ENCODE data around the gene RAB9A. TPM values are rescaled to one million over a fixed set of nuclear protein-coding genes. Genes with fewer than 3 reads are reported as not detected.

RAB9A gene
- total and polyA plus RNA-seq, 9 of the 15 experiments (the other 6 are each of a cell fraction or from before 2014, with no cell fraction given) = 13.5 to 20.8 (median 17.7) TPM

DNA sequence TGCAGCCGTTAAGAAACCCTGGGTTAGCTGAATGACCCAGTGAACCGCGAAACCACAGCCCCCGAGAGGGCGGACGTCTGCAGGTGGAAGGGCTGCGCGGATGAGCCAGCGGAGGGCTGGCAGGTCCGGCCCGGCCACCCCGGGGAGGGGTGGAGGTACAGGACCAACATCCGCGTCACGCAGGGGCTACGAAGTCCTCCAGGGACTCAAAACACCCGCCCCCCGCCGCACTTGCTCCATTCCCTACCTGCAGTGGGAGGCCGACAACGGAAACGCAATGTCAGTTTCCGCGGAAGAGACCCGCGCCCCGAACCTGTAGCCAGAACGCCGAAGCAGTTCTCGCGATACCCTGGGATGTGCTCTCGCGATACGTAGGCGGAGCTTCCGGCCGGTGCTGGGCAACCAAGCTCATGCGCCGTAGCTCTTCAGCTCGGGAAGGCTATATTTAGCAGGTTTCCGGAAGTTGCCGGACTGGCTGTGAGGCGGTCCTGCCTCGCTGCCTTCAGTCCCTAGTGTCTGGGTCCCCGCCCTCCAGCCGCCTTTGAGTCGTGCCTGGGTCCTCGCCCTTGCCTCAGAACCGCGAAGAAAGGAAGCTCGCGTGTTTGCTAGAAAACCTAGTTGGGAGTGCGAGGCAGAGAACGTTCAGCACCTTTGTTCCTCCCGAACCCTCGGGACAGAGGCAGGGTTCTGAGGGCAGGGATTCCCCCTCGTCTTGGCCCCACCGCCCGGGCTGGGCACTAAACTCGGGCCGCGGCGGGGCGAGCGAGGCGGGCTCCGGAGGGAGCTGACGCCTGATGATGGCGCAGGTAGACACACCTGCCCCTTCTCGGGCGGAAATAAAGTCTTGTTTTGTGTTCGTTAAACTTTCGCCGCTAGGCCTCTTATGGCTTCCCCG, 45.6 kb downstream of the RAB9A start, which contains the start of the genes OFD1 and TRAPPC2 (continued):
- TF ChIP-seq, protein P1, sequence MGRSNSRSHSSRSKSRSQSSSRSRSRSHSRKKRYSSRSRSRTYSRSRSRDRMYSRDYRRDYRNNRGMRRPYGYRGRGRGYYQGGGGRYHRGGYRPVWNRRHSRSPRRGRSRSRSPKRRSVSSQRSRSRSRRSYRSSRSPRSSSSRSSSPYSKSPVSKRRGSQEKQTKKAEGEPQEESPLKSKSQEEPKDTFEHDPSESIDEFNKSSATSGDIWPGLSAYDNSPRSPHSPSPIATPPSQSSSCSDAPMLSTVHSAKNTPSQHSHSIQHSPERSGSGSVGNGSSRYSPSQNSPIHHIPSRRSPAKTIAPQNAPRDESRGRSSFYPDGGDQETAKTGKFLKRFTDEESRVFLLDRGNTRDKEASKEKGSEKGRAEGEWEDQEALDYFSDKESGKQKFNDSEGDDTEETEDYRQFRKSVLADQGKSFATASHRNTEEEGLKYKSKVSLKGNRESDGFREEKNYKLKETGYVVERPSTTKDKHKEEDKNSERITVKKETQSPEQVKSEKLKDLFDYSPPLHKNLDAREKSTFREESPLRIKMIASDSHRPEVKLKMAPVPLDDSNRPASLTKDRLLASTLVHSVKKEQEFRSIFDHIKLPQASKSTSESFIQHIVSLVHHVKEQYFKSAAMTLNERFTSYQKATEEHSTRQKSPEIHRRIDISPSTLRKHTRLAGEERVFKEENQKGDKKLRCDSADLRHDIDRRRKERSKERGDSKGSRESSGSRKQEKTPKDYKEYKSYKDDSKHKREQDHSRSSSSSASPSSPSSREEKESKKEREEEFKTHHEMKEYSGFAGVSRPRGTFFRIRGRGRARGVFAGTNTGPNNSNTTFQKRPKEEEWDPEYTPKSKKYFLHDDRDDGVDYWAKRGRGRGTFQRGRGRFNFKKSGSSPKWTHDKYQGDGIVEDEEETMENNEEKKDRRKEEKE (IDR thresholded peaks at IDR 0.05; ENCODE audit: borderline replicate concordance in 1 of 2, control insufficient read depth in 1 of 2, low read depth in 2 of 2, low read length in 1 of 2) = no peak
- TF ChIP-seq IRF2 (CRISPR knock-in tag; IDR thresholded peaks at IDR 0.05) (no peak), EWSR1 (IDR thresholded peaks at IDR 0.05; ENCODE audit: borderline replicate concordance, low read depth, partially characterized antibody) (no peak), PPARD (CRISPR knock-in tag; IDR thresholded peaks at IDR 0.05) (no peak), KLF10 (CRISPR knock-in tag; IDR thresholded peaks at IDR 0.05) (no peak), ZNF785 (CRISPR knock-in tag; IDR thresholded peaks at IDR 0.05) (no peak), TAF1 (IDR thresholded peaks at IDR 0.05; ENCODE audit: control insufficient read depth, extremely low read depth, insufficient read depth, low read length, severe bottlenecking) (peak; percentile 62), BRD9 (IDR thresholded peaks at IDR 0.05; ENCODE audit: low read depth, partially characterized antibody) (no peak), GTF2A2 (tag; IDR thresholded peaks at IDR 0.05) (no peak), HMG20B (CRISPR knock-in tag; IDR thresholded peaks at IDR 0.05) (no peak), ZNF717 (CRISPR knock-in tag; IDR thresholded peaks at IDR 0.05) (no peak)
- TF ChIP-seq, protein P2, sequence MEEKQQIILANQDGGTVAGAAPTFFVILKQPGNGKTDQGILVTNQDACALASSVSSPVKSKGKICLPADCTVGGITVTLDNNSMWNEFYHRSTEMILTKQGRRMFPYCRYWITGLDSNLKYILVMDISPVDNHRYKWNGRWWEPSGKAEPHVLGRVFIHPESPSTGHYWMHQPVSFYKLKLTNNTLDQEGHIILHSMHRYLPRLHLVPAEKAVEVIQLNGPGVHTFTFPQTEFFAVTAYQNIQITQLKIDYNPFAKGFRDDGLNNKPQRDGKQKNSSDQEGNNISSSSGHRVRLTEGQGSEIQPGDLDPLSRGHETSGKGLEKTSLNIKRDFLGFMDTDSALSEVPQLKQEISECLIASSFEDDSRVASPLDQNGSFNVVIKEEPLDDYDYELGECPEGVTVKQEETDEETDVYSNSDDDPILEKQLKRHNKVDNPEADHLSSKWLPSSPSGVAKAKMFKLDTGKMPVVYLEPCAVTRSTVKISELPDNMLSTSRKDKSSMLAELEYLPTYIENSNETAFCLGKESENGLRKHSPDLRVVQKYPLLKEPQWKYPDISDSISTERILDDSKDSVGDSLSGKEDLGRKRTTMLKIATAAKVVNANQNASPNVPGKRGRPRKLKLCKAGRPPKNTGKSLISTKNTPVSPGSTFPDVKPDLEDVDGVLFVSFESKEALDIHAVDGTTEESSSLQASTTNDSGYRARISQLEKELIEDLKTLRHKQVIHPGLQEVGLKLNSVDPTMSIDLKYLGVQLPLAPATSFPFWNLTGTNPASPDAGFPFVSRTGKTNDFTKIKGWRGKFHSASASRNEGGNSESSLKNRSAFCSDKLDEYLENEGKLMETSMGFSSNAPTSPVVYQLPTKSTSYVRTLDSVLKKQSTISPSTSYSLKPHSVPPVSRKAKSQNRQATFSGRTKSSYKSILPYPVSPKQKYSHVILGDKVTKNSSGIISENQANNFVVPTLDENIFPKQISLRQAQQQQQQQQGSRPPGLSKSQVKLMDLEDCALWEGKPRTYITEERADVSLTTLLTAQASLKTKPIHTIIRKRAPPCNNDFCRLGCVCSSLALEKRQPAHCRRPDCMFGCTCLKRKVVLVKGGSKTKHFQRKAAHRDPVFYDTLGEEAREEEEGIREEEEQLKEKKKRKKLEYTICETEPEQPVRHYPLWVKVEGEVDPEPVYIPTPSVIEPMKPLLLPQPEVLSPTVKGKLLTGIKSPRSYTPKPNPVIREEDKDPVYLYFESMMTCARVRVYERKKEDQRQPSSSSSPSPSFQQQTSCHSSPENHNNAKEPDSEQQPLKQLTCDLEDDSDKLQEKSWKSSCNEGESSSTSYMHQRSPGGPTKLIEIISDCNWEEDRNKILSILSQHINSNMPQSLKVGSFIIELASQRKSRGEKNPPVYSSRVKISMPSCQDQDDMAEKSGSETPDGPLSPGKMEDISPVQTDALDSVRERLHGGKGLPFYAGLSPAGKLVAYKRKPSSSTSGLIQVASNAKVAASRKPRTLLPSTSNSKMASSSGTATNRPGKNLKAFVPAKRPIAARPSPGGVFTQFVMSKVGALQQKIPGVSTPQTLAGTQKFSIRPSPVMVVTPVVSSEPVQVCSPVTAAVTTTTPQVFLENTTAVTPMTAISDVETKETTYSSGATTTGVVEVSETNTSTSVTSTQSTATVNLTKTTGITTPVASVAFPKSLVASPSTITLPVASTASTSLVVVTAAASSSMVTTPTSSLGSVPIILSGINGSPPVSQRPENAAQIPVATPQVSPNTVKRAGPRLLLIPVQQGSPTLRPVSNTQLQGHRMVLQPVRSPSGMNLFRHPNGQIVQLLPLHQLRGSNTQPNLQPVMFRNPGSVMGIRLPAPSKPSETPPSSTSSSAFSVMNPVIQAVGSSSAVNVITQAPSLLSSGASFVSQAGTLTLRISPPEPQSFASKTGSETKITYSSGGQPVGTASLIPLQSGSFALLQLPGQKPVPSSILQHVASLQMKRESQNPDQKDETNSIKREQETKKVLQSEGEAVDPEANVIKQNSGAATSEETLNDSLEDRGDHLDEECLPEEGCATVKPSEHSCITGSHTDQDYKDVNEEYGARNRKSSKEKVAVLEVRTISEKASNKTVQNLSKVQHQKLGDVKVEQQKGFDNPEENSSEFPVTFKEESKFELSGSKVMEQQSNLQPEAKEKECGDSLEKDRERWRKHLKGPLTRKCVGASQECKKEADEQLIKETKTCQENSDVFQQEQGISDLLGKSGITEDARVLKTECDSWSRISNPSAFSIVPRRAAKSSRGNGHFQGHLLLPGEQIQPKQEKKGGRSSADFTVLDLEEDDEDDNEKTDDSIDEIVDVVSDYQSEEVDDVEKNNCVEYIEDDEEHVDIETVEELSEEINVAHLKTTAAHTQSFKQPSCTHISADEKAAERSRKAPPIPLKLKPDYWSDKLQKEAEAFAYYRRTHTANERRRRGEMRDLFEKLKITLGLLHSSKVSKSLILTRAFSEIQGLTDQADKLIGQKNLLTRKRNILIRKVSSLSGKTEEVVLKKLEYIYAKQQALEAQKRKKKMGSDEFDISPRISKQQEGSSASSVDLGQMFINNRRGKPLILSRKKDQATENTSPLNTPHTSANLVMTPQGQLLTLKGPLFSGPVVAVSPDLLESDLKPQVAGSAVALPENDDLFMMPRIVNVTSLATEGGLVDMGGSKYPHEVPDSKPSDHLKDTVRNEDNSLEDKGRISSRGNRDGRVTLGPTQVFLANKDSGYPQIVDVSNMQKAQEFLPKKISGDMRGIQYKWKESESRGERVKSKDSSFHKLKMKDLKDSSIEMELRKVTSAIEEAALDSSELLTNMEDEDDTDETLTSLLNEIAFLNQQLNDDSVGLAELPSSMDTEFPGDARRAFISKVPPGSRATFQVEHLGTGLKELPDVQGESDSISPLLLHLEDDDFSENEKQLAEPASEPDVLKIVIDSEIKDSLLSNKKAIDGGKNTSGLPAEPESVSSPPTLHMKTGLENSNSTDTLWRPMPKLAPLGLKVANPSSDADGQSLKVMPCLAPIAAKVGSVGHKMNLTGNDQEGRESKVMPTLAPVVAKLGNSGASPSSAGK (IDR thresholded peaks at IDR 0.05) = peak; percentile 77
